HL-60/S4 (cell line): ENCODE results near the gene CHKA.

ENCODE experiments used
- in situ Hi-C: fragments of 300-500 bp; cut with MboI; formaldehyde crosslinking; loops from 2 replicates; pipeline ENCODE4 v1.14.3; 2022; ENCODE audit warnings: low sequenced_read_pairs

CHKA gene

GRCh38 chr11:68004551-68005335, 116.4 kb downstream of the CHKA start:
- in situ Hi-C loops: no loop called here

DNA sequence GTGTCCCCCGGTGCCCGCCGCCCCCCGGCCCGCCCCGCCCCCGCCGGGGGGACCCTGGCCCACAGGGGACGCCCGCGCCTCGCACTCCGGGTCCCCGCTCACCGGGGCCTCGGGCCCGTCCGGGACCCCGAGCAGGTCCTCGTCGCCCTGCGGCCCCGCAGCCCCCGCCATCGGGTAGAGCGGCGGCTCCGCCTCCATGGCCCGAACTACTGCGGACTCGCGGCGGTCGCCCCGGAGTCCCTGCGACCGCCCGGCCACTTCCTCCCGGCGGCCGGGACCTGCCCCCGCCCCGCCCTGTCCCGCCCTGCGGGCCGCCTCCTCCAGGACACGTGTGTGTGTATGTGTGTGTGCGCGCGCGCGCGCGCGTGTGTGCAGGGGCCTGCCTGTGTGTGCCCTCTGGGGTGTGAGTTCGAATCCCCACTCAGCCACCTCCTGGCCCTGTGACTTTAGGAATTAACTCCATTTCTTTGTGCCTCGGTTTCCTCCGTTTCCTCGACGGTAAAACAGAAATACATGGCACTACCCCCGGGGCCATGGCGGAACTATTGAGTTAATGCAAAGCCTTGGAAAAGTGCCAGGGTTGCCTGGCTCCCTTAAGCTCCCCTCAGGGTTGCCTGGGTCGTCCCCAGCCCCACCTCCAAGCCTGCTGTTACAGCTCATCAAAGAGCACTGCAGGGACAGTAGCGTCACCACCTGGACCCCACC, 117.2 kb downstream of the CHKA start, which contains the start of gene UNC93B1:
Gene UNC93B1, minus strand, starts transcription at position 252 of the 705 bp plus-strand sequence. Its CDS starts 54 bp downstream, at position 198.
- in situ Hi-C loops: no loop called here

DNA sequence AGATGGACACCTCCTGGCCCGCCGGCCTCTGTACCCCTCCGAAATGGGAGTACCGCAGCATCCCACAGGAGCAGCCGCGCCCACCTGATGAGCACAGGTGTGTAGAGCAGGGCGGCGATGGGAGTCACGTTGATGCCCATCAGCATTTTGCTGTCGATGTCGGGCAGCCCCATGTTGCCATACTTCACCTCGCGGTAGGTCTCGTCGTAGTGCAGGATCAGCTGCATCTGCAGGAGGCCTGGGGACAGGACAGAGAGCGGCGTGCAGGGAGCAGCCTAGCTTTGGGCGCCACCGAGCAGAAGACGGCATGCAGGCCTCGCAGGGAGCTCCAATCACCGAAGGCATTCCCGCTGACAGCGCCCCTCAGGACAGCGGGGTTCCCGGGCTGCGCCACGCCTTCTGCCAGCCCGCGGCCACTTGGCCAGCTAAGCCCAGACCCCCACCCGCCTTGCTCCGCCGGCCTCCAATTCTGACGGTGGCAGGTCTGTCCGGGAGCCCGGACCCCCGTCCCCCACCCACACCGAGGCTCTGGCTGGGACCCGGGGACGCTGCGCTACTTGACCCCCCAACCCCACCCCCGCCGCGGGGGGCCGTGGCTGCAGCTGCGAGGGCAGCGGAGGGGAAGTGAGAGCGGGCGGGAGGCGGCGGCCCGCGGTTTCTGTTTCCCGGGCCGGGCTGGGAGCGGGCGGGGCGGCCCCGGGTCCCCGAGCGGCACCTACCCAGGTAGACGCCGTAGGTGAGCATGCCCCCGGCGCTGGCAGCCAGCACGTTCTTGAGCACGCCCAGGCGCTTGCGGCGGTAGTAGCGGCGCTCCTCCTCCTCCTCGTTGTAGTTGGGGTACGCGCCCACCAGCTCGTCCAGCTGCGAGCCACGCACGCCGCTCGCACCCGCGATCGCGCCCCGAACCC, 118.0 kb downstream of the CHKA start:
- in situ Hi-C loops: no loop called here
